ENCODE results near the gene IQCK. TPM values are rescaled to one million over a fixed set of nuclear protein-coding genes. Genes with fewer than 3 reads are reported as not detected.

IQCK gene
- total and polyA plus RNA-seq, 2 experiments from 2014 or later = 13.2 to 13.9 TPM

- H3K9me3 ChIP-seq (ENCODE audit: low read depth) = no peaks in the 10 kb centered on the region
- H3K27me3 ChIP-seq = no peaks in the 10 kb centered on the region
- H3K4me3 ChIP-seq = no peak overlapping the region
- H3K4me1 ChIP-seq (ENCODE audit: low read depth) = no peaks in the 10 kb centered on the region
- no peaks in the 10 kb centered on the region for H3K36me3 ChIP-seq
- no peak overlapping the region for H3K27ac ChIP-seq
- no peak for TF ChIP-seq CTCF (IDR thresholded peaks at IDR 0.05; ENCODE audit: low read depth, low read length)
- DNase-seq (ENCODE audit: low read depth in 1 of 2, low spot score in 1 of 2) = no peak
Observed at GRCh38 chr16:19856120-19856519, 138.0 kb downstream of the IQCK start.

- Histone ChIP-seq H3K4me1 (ENCODE audit: low read depth) (no peaks in the 10 kb centered on the region), H3K27ac (no peak overlapping the region), H3K27me3 (no peaks in the 10 kb centered on the region), H3K36me3 (no peaks in the 10 kb centered on the region), H3K4me3 (no peak overlapping the region), H3K9me3 (ENCODE audit: low read depth) (no peaks in the 10 kb centered on the region)
- TF ChIP-seq CTCF (IDR thresholded peaks at IDR 0.05; ENCODE audit: low read depth, low read length) = no peak
- DNase-seq (ENCODE audit: low read depth in 1 of 2, low spot score in 1 of 2) = no peak
Observed at GRCh38 chr16:19857593-19858339, 139.7 kb downstream of the IQCK start.

GRCh38 chr16:19858340-19859018, 140.4 kb downstream of the IQCK start:
- H3K9me3 ChIP-seq (ENCODE audit: low read depth) = no peaks in the 10 kb centered on the region
- no peak for TF ChIP-seq CTCF (IDR thresholded peaks at IDR 0.05; ENCODE audit: low read depth, low read length)
- no peaks in the 10 kb centered on the region for H3K27me3 ChIP-seq
- no peak overlapping the region for H3K27ac ChIP-seq
- no peaks in the 10 kb centered on the region for H3K36me3 ChIP-seq
- peak in 1 of 2 donors; percentile 79 for DNase-seq (ENCODE audit: low read depth in 1 of 2, low spot score in 1 of 2)
- H3K4me1 ChIP-seq (ENCODE audit: low read depth) = no peaks in the 10 kb centered on the region
- no peak overlapping the region for H3K4me3 ChIP-seq

GRCh38 chr16:19859166-19859565, 141.1 kb downstream of the IQCK start:
- Histone ChIP-seq H3K4me3 (no peak overlapping the region), H3K4me1 (ENCODE audit: low read depth) (no peaks in the 10 kb centered on the region), H3K36me3 (no peaks in the 10 kb centered on the region), H3K27ac (no peak overlapping the region), H3K27me3 (no peaks in the 10 kb centered on the region), H3K9me3 (ENCODE audit: low read depth) (no peaks in the 10 kb centered on the region)
- TF ChIP-seq CTCF (IDR thresholded peaks at IDR 0.05; ENCODE audit: low read depth, low read length) = no peak
- DNase-seq (ENCODE audit: low read depth in 1 of 2, low spot score in 1 of 2) = no peak

- Histone ChIP-seq H3K4me1 (ENCODE audit: low read depth) (no peaks in the 10 kb centered on the region), H3K9me3 (ENCODE audit: low read depth) (no peaks in the 10 kb centered on the region), H3K4me3 (no peak overlapping the region), H3K27ac (no peak overlapping the region), H3K36me3 (no peaks in the 10 kb centered on the region), H3K27me3 (no peaks in the 10 kb centered on the region)
- no peak for DNase-seq (ENCODE audit: low read depth in 1 of 2, low spot score in 1 of 2)
- no peak for TF ChIP-seq CTCF (IDR thresholded peaks at IDR 0.05; ENCODE audit: low read depth, low read length)
Observed at GRCh38 chr16:19859603-19860002, 141.5 kb downstream of the IQCK start.
